ENCODE measurements around the gene IMMT.
"Not testable (repeated sequence)": the region's sequence is repeated elsewhere in the genome, so short reads cannot be mapped to it uniquely, and the experiment has no call there.

The IMMT gene

DNA sequence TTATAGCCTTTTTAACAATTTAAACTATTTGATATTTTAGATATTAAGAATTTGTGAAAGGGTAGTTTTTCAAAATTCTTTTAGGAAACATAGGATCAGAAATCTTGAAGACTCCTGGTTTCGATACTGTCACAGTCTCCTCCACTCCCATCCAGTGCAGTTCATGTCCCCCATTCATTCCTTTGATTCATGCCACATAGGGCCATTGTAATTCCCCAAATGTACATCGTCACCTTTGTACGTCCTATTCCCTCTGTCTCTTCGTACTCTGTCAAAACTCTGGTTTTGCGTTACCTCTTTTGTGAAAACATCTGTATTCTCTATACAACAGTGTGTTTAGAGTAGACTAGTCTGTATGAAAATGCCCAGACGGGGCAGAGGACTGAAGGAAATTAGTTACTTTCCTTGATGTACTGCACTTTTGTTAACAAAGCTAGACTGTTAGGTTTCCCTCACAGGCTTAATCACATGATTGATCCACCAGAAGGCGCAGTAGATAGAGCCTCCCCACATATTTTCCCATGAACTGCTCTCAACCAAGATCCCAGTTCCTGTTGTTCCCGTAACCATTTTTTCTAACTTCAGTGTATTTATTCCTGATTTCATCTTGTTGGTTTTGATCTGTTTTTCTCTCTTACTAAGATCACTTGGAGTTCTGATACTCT is 6.5 kb upstream of the IMMT start:
- TF ChIP-seq GABPA (IDR thresholded peaks at IDR 0.05; ENCODE audit: low read depth), result no peak
- no peak for TF ChIP-seq REST (IDR thresholded peaks at IDR 0.05; ENCODE audit: insufficient replicate concordance, low read depth)
- TF ChIP-seq POLR2AphosphoS5 (IDR thresholded peaks at IDR 0.05; ENCODE audit: low read depth), result no peak
- TF ChIP-seq, protein P1, sequence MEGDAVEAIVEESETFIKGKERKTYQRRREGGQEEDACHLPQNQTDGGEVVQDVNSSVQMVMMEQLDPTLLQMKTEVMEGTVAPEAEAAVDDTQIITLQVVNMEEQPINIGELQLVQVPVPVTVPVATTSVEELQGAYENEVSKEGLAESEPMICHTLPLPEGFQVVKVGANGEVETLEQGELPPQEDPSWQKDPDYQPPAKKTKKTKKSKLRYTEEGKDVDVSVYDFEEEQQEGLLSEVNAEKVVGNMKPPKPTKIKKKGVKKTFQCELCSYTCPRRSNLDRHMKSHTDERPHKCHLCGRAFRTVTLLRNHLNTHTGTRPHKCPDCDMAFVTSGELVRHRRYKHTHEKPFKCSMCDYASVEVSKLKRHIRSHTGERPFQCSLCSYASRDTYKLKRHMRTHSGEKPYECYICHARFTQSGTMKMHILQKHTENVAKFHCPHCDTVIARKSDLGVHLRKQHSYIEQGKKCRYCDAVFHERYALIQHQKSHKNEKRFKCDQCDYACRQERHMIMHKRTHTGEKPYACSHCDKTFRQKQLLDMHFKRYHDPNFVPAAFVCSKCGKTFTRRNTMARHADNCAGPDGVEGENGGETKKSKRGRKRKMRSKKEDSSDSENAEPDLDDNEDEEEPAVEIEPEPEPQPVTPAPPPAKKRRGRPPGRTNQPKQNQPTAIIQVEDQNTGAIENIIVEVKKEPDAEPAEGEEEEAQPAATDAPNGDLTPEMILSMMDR (IDR thresholded peaks at IDR 0.05; ENCODE audit: insufficient read depth, low read length), result no peak
- TF ChIP-seq SPI1 (IDR thresholded peaks at IDR 0.05; ENCODE audit: borderline replicate concordance, low read depth), result no peak
- no peak for DNase-seq (ENCODE audit: low read depth in 1 of 2, low spot score in 1 of 2)
- Histone ChIP-seq H3K4me3 (replicated peaks; ENCODE audit: insufficient read depth, low read length) (no peak overlapping the region), H3K27ac (replicated peaks) (no peak overlapping the region), H3K27me3 (ENCODE audit: insufficient read depth, poor library complexity, severe bottlenecking) (no peaks in the 10 kb centered on the region)

- Histone ChIP-seq H3K4me3 (replicated peaks; ENCODE audit: insufficient read depth, low read length) (peak overlapping the region; percentile 65), H3K27ac (replicated peaks) (peak overlapping the region; percentile 81; the same call in 1 of the 2 replicates)
- not testable (repeated sequence) for DNase-seq (ENCODE audit: low read depth in 1 of 2, low spot score in 1 of 2); H3K27me3 ChIP-seq (ENCODE audit: insufficient read depth, poor library complexity, severe bottlenecking)
Observed at GRCh38 chr2:86200564-86200963, 5.3 kb upstream of the IMMT start.

GRCh38 chr2:86199834-86200177 is 4.5 kb upstream of the IMMT start:
- no peak for TF ChIP-seq SPI1 (IDR thresholded peaks at IDR 0.05; ENCODE audit: borderline replicate concordance, low read depth)
- TF ChIP-seq REST (IDR thresholded peaks at IDR 0.05; ENCODE audit: insufficient replicate concordance, low read depth), result no peak
- TF ChIP-seq, protein P1 (IDR thresholded peaks at IDR 0.05; ENCODE audit: insufficient read depth, low read length), result no peak
- no peak for TF ChIP-seq GABPA (IDR thresholded peaks at IDR 0.05; ENCODE audit: low read depth)
- no peak for TF ChIP-seq POLR2AphosphoS5 (IDR thresholded peaks at IDR 0.05; ENCODE audit: low read depth)
- DNase-seq (ENCODE audit: low read depth in 1 of 2, low spot score in 1 of 2), result no peak
- H3K27ac ChIP-seq (replicated peaks), result peak overlapping the region; percentile 81
- no peaks in the 10 kb centered on the region for H3K27me3 ChIP-seq (ENCODE audit: insufficient read depth, poor library complexity, severe bottlenecking)
- peak overlapping the region; percentile 65 for H3K4me3 ChIP-seq (replicated peaks; ENCODE audit: insufficient read depth, low read length)

GRCh38 chr2:86195808-86196387 is 636 bp upstream of the IMMT start:
- TF ChIP-seq SPI1 (IDR thresholded peaks at IDR 0.05; ENCODE audit: borderline replicate concordance, low read depth), result peak; percentile 60; the same call in 1 of the 2 replicates
- TF ChIP-seq POLR2AphosphoS5 (IDR thresholded peaks at IDR 0.05; ENCODE audit: low read depth), result no peak
- Histone ChIP-seq H3K27ac (replicated peaks) (peak overlapping the region; percentile 96), H3K27me3 (ENCODE audit: insufficient read depth, poor library complexity, severe bottlenecking) (no peaks in the 10 kb centered on the region), H3K4me3 (replicated peaks; ENCODE audit: insufficient read depth, low read length) (peak overlapping the region; percentile 85)
- peak in 1 of 2 experiments; percentile 30 for DNase-seq (ENCODE audit: low read depth in 1 of 2, low spot score in 1 of 2)

DNA sequence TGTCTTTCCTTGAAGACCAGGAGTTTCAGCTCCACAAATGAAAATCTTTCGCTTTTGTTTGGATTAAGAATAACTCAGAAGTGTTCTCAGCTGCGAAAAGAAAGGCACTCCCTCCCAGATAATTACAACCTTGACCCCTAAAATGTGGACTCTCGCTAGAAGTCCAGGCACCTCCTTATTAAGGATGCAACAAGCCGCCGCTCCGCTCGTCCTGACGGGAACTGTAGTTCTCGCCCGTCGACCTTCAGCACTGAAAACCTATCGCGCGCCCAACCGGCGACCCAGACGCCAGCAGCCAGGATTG is 559 bp downstream of the IMMT start:
- DNase-seq (ENCODE audit: low read depth in 1 of 2, low spot score in 1 of 2), result no peak
- no peaks in the 10 kb centered on the region for H3K27me3 ChIP-seq (ENCODE audit: insufficient read depth, poor library complexity, severe bottlenecking)
- H3K4me3 ChIP-seq (replicated peaks; ENCODE audit: insufficient read depth, low read length), result peak overlapping the region; percentile 85
- H3K27ac ChIP-seq (replicated peaks), result peak overlapping the region; percentile 96
- TF ChIP-seq SPI1 (IDR thresholded peaks at IDR 0.05; ENCODE audit: borderline replicate concordance, low read depth), result peak; percentile 41; the same call in 1 of the 2 replicates
- TF ChIP-seq, protein P1 (IDR thresholded peaks at IDR 0.05; ENCODE audit: insufficient read depth, low read length), result no peak
